ENCODE data around the gene MR1.

GRCh38 chr1:181079382-181079781 is 45.6 kb downstream of the MR1 start:
- TF ChIP-seq POLR2A (IDR thresholded peaks at IDR 0.05; ENCODE audit: low read depth, low read length) (no peak), POLR2AphosphoS5 (IDR thresholded peaks at IDR 0.05; ENCODE audit: low read depth, low read length) (no peak), TAF1 (IDR thresholded peaks at IDR 0.05; ENCODE audit: borderline replicate concordance, low read depth, low read length) (no peak)

Measured in GM12892 (cell line).